Measurements from ENCODE around the gene KLK13.

KLK13 gene

DNA sequence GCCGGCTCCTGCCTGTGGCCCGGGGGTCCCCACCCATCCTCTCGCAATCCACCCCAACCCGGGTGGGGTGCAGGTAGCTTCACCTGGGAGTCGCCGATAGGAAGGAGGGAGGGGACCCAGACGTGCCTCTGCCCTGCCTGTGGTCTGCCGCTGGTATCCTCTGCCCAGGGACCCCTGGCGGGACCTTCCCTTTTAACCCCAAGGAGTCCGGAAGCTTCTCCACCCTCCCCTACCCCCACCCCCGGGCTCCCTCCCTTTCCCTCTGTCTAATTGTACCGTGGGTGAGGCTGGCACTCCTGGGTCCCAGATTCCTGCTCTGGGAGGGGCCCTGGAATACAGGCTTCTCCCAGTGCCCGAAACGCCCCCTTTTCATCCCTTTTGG lies 45.4 kb downstream of the KLK13 start, which contains the start of gene KLK10:
KLK10 (minus strand) TSS at position 166 of the 382 bp plus-strand sequence. CDS start 579 bp downstream, outside the sequence.
- DNase-seq (ENCODE audit: low read depth): no peak

DNA sequence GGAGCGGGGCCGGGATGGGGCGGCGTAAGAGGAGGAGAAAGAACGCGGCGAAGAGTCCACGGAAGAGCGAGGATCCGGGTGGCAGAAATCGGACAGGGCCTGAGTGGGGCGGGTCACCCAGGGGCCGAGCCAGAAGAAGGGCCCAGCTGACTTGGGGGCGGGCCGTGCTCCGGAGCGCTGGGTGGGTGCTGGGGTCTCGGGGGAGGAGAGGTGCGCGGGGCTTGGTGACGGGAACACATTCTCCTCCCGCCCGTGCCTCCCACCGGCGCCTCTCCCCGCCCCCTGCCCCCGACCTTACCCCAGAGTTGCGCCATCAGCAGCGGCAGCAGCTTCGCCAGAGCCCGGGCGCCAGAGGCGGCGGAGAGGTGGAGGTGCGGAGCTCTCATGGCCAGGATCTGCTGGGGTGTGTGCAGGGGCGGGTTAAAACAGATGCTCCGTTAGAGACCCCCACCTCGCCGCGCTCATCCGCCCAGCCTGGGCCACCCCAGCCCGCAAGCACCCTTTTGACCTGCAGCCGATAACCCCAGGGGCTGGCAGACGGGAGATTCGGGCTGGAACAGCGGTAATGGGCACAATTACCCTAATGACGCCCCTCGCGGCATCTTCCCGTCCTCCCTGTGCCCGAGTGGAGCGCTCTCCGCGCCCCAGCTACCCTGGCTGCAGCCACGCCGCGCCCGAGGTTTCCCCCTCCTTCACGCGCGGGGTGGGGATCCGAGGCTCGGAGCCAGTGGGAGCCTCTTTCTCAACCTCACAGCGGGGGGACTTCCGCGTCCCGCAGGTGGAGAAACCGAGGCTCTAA lies 45.9 kb downstream of the KLK13 start:
- no peak for DNase-seq (ENCODE audit: low read depth)

- DNase-seq (ENCODE audit: low read depth): no peak
Measured at GRCh38 chr19:51016798-51017683, 47.9 kb downstream of the KLK13 start.

DNA sequence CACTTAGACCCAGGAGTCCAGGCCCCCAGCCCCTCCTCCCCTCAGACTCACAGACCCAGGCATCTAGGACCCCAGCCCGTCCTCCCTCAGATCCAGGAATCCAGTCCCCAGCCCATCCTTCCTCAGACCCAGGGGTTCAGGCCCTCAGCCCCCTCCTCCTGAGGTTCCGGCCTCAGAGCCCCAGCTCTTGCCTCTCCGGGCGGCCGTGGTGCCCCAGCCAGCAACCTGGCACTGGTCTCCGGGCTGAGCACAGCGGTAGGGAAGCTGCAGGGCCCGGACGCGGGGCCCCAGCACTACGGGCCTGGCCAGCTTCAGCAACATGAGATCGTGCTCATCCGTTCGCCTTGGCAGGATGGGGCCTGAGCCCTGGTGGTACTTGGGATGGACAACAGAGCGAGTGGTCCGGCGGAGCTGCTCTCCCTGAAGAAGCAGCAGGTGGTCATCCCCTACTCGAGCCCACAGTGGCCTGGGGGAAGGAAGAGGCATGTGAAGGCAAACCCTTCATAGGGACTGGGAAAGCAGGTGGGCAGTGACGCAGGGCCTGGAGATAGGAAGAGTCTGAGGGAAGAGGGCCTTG lies 49.1 kb downstream of the KLK13 start:
- DNase-seq (ENCODE audit: low read depth): no peak

DNA sequence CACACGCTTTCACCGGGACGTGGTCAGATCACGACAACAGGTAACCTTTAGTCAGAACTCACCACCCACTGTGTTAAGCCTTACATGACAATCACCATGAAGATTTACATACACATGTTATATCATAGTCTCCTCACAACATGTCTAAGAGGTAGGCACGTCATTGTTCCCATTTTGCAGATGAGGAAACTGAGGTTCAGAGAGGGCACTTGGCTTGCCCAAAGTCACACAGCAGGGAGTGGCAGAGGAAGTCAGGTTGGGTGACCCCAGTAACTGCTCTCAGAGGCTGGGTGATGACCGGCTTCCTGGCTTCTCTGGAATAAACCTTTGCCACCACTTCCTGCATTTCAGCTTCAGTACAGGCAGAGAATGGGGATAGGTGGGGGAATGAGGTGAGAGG lies 50.6 kb downstream of the KLK13 start:
- DNase-seq (ENCODE audit: low read depth): no peak

GRCh38 chr19:51012661-51013190 lies 52.2 kb downstream of the KLK13 start:
- DNase-seq (ENCODE audit: low read depth): no peak

DNA sequence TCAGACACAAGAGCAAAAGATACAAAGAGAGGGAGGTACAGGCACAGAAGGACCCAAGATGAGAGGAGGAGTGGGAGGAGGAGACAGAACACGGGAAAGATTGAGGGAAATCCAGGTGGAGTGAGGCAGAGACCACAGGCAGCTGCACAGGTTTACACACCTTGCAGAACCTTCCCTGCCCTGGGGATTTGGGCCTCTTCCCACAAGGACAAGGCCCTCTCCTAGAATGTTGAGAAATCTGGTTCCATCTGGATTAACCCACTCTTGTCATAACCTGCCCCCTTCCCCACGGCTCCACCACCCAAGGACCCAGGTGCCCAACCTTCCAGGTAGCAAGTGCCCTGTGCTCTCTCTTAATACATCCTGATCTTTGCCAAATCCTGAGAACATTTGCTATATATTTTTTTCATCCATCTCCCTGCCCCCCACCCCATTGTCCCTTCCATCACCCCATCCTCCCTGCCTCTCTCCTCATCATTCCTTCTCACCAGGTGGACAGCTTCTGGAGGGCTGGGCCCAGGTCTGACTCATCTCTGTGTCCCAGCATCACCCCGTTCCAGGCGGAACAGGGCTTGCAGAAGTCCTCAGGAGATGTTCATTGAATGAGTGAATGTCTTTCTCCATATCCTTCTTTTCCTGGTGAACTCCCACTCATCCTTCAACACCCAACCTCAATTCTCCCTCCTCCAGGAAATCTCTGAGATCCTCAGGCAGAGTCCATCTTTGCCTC lies 54.7 kb downstream of the KLK13 start:
- DNase-seq (ENCODE audit: low read depth): no peak

DNA sequence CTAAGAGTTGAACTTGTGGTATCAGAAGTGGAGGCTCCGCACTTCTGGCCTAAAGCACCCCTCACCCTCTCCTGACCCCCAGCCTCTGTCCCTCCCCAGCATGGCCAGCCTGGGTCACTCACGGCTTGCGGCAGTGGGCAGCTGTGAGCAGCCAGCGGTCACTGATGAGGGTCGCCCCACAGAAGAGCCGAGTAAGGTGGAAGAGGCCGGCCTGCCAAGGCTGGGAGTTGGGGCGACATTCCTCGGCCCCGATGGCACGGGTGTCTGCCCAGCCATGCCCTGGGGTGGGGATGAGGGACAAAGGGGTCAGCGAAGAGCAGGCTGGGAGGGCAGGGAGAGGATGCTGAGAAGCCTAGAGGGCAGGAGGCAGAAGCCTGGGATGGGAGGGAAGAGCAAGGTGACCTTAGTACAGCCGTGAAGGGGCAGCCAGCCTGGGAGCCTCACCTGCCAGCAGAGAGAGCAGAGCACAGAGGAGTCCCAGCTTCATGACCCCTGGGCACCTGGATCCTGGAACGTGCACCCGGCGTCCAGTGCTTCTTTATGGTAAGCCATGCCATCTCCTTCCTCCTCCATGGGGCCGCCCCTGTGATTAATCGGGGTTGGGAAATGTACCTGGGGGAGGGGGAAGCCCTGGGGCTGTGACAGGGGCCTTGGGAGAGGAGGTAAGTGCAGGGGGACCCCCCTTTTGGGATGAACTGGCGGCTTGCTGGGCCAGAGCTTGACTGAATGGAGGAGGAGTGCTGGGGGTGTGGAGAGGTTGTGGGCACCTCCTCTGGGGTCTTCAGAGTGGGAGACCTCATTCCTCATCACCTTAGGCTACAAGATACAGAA lies 55.6 kb downstream of the KLK13 start:
- no peak for DNase-seq (ENCODE audit: low read depth)

GRCh38 chr19:51007488-51007887 lies 57.4 kb downstream of the KLK13 start:
- no peak for DNase-seq (ENCODE audit: low read depth)

GRCh38 chr19:51006406-51006805 lies 58.5 kb downstream of the KLK13 start:
- no peak for DNase-seq (ENCODE audit: low read depth)

Measured in HS-27A (cell line).